Measurements from ENCODE around the gene GRIA3.
"Not testable (repeated sequence)": the region's sequence is repeated elsewhere in the genome, so short reads cannot be mapped to it uniquely, and the experiment has no call there.

Gene GRIA3

GRCh38 chrX:123530726-123531125 is 346.6 kb downstream of the GRIA3 start:
- DNase-seq (ENCODE audit: low spot score) = not testable (repeated sequence)

More at GRCh38 chrX:123530726-123531125, 346.6 kb downstream of the GRIA3 start:
- FAIRE-seq = not testable (repeated sequence)

Measured in urothelium cell line (cell line).